Karpas-422 (cell line): ENCODE data around the gene COA8. TPM values are rescaled to one million over a fixed set of nuclear protein-coding genes. Genes with fewer than 3 reads are reported as not detected.
A peak's percentile ranks its signal among the peaks of the same experiment; 100 is the strongest.

ENCODE experiments used
- DNase-seq: peaks from one replicate; pipeline ENCODE4 v3.0.0-alpha.2; 2015
- H2AFZ ChIP-seq: fragments of 200-600 bp; sonication (generic); 2 replicates; pipeline ENCODE4 v1.6.1; 2014; ENCODE audit warnings: antibody characterized with exemption, low read length, mixed read lengths
- H3K27ac ChIP-seq: fragments of 200-600 bp; sonication (generic); 2 replicates; pipeline ENCODE4 v1.5.1; 2014; ENCODE audit warnings: mild to moderate bottlenecking, low read length, moderate library complexity
- H3K27me3 ChIP-seq: fragments of 200-600 bp; sonication (generic); 2 replicates; pipeline ENCODE4 v1.6.1; 2014; ENCODE audit warnings: low read length, mixed read lengths
- H3K36me3 ChIP-seq: fragments of 200-600 bp; sonication (generic); 2 replicates; pipeline ENCODE4 v1.6.1; 2014; ENCODE audit warnings: low read length, mixed read lengths; ENCODE audit not compliant: insufficient read depth
- H3K4me1 ChIP-seq: fragments of 200-600 bp; sonication (generic); 2 replicates; pipeline ENCODE4 v1.6.1; 2014; ENCODE audit warnings: mild to moderate bottlenecking, low read length, mixed read lengths
- H3K4me2 ChIP-seq: fragments of 200-600 bp; sonication (generic); 2 replicates; pipeline ENCODE4 v1.6.1; 2014; ENCODE audit warnings: low read length, low read depth, mild to moderate bottlenecking; ENCODE audit not compliant: poor library complexity, severe bottlenecking
- H3K4me3 ChIP-seq: fragments of 200-600 bp; sonication (generic); 2 replicates; pipeline ENCODE4 v1.5.1; 2014; ENCODE audit warnings: mild to moderate bottlenecking, antibody characterized with exemption, low read length, mixed read lengths
- H3K79me2 ChIP-seq: fragments of 200-600 bp; sonication (generic); 2 replicates; pipeline ENCODE4 v1.6.1; 2014; ENCODE audit warnings: mild to moderate bottlenecking, low read length, mixed read lengths
- H3K9ac ChIP-seq: fragments of 200-600 bp; sonication (generic); 2 replicates; pipeline ENCODE4 v1.6.0; 2014; ENCODE audit warnings: low read length
- H3K9me2 ChIP-seq: fragments of 200-600 bp; sonication (generic), shearing (Covaris generic); replicated peaks from 2 replicates; pipeline ENCODE4 v1.6.0; 2014; ENCODE audit warnings: mild to moderate bottlenecking, low read length, moderate library complexity; ENCODE audit not compliant: insufficient read depth
- H3K9me3 ChIP-seq: fragments of 300-700, 200-600 bp; sonication (generic); 2 replicates; pipeline ENCODE4 v1.6.1; 2014; ENCODE audit warnings: low read length, mixed read lengths
- H4K20me1 ChIP-seq: fragments of 200-600 bp; sonication (generic); 2 replicates; pipeline ENCODE4 v1.6.1; 2014; ENCODE audit warnings: mild to moderate bottlenecking, antibody characterized with exemption, low read length, low read depth; ENCODE audit not compliant: insufficient read depth
- total RNA-seq: library from RNA; depleted of rRNA; stranded (reverse); fragments of >200 nt; shearing (Covaris generic); gene quantifications from 2 replicates; pipeline ENCODE4 v1.2.3, GENCODE V29; 2014; ENCODE audit warnings: low replicate concordance

Gene COA8
- total RNA-seq, 1 experiment from 2014 or later: 62.9 TPM

DNA sequence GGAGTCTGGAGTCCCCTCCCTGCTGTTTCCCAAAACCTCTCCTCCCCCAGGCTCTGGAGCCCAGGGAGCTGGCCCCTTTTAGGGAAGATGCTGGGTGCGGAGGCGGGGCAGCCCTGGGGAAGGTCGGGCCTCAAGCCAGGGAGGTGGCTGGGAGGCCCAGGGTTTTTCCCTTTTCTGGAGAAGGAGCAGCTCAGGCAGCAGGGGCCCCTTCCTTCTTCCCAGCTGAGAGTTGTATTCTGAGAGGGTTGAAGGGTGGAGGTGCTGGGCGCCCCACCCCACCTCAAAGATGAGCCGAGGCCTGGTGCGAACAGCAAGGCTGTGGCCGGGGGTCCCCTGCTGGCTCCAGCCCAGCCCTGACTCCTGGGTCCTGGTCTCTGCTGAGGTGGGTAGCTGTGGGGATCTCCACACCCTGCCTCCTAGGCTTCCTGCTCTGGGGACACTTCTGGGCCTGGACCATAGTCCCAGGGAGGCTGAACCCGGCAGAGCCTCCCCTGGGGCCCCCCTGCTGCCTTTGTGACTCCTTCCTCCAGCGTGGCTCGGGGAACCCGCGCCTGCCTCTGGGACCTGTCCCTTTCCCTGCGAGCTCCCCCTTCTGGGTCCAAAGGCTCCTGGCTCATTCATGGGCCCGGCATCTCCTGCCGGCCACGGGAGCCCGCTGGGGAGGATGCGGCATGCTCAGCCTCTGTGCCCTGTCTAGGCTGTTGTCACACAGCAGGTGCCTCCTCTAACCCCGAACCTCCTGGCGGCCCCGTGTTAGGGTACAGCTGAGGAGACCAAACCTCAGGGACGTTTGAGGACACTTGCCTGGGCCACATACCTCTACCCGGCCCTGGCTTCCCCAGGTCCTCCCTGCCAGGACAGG is 29.4 kb upstream of the COA8 start:
- Histone ChIP-seq H3K36me3 (no peaks in the 10 kb centered on the region), H3K9me3 (no peaks in the 10 kb centered on the region), H3K79me2 (peaks cover 32% of the 10 kb centered on the region), H3K9me2 (no peaks in the 10 kb centered on the region), H3K27ac (no peak overlapping the region), H3K4me2 (no peak overlapping the region), H4K20me1 (peaks cover 17% of the 10 kb centered on the region; the same call in 1 of the 2 replicates), H3K9ac (no peak overlapping the region), H3K27me3 (no peaks in the 10 kb centered on the region), H3K4me3 (no peak overlapping the region), H2AFZ (no peak overlapping the region), H3K4me1 (peaks cover 16% of the 10 kb centered on the region)
- DNase-seq: no peak

GRCh38 chr14:103533999-103534575 is 28.7 kb upstream of the COA8 start:
- Histone ChIP-seq H3K27ac (no peak overlapping the region), H3K4me1 (peaks cover 12% of the 10 kb centered on the region), H3K9ac (no peak overlapping the region), H3K4me3 (no peak overlapping the region), H3K9me3 (no peaks in the 10 kb centered on the region), H3K4me2 (no peak overlapping the region), H3K36me3 (no peaks in the 10 kb centered on the region), H3K27me3 (no peaks in the 10 kb centered on the region), H3K9me2 (no peaks in the 10 kb centered on the region), H2AFZ (no peak overlapping the region), H3K79me2 (peaks cover 26% of the 10 kb centered on the region), H4K20me1 (peaks cover 22% of the 10 kb centered on the region; the same call in 1 of the 2 replicates)
- no peak for DNase-seq

DNA sequence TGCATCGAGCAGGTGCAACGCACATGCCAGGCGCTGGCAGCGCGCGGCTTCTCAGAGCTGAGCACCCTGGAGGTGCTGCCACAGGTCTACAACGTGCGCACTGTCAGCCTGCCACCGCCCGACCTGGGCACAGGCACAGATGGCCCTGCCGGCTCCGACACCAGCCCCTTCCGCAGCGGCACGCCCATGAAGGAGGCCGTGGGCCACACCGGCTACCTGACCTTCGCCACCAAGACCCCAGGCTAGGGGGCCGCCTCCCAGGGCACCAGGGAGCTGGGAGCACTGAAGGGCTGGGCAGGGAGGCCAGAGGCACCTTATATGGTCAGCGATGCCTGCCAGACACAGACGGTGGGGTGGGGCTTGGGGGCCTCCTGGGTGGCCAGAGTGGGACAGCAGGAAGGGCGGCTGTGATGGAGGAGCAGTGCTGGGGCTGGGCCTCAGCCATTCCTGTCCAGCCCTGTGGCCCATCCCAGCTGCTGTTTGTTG is 28.1 kb upstream of the COA8 start:
- no peaks in the 10 kb centered on the region for H3K9me2 ChIP-seq
- H2AFZ ChIP-seq: no peak overlapping the region
- no peak overlapping the region for H3K27ac ChIP-seq
- no peak overlapping the region for H3K4me2 ChIP-seq
- H3K4me1 ChIP-seq: peaks cover 12% of the 10 kb centered on the region
- H3K36me3 ChIP-seq: no peaks in the 10 kb centered on the region
- H4K20me1 ChIP-seq: peaks cover 22% of the 10 kb centered on the region; the same call in 1 of the 2 replicates
- no peak overlapping the region for H3K9ac ChIP-seq
- DNase-seq: no peak
- no peak overlapping the region for H3K4me3 ChIP-seq
- peaks cover 21% of the 10 kb centered on the region for H3K79me2 ChIP-seq
- H3K27me3 ChIP-seq: no peaks in the 10 kb centered on the region
- no peaks in the 10 kb centered on the region for H3K9me3 ChIP-seq

DNA sequence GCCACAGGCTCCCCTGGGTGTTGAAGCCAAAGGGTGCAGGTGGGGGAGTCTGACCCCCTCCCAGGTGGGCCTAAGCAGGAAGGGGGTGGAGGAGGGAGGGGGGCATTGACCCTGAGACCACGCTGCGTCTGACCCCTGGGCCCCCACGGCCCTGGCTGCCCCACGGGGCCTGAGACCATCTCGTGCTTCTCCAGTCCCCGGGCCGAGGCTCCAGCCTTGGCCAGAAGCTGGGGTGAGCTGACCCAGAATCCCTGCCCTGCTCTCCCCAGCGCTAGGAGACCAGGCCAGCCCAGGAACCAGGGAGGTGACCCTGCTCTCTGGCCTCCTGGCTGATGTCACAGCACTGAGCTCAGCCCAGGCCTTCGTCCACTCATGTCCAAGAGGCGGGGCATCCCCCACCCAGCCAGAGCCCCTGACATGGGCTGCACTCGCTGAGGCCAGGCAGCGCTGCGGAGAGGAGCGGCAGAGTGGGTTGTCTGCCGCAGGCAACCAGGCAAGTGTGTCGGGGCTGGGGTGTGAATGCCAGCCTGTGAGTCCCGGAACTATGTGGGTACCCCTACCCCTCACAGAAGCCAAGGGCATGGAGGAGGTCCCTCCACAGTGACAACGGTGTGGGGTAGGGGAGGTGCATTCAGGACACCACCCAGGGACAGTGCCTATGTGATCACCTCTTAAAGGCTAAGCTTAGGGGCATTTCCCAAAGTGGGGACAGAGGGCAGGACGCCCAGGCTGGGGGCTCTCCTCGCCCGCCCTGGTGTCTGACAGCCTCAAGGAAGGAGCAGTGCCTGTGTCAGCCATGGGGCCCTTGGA is 27.5 kb upstream of the COA8 start:
- peaks cover 5% of the 10 kb centered on the region for H3K4me1 ChIP-seq
- H3K9ac ChIP-seq: no peak overlapping the region
- H4K20me1 ChIP-seq: peaks cover 17% of the 10 kb centered on the region; the same call in 1 of the 2 replicates
- no peaks in the 10 kb centered on the region for H3K36me3 ChIP-seq
- H2AFZ ChIP-seq: no peak overlapping the region
- no peak overlapping the region for H3K4me3 ChIP-seq
- no peak overlapping the region for H3K27ac ChIP-seq
- H3K9me2 ChIP-seq: no peaks in the 10 kb centered on the region
- H3K27me3 ChIP-seq: no peaks in the 10 kb centered on the region
- no peak overlapping the region for H3K4me2 ChIP-seq
- no peak for DNase-seq
- H3K9me3 ChIP-seq: no peaks in the 10 kb centered on the region
- H3K79me2 ChIP-seq: peaks cover 14% of the 10 kb centered on the region

DNA sequence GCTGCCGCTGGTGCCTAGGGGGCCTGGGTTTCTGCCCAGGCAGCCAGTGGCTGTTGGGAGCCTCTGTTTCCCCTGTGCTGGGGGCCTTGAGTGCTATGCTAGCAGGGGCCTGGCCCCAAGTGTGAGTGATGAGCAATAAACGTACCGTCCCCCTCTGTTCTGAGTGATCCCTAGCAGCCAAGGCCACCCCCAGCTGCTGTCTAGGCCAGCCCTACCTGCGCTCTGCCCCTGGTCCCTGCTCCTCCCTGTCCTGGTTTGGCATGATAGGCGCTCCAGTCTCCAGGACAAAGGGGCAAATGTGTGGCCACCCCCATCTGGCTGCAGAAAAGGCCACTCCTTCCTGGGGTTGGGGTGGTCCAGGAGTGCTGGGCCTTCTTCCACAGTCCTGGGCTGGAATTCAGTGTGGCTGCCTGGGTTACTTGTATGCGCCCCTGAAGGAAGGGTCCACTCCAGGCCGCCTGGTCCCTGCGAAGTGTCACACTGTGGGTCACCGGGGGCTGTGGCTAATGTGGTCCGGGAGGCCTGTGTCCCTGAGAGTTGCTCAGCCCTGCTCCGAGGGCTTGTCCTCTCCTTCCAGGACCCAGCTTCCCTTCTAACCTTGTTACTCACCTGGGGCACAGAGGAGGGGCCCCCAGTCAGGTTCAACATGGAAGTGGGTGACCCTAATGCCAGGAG is 26.7 kb upstream of the COA8 start:
- no peaks in the 10 kb centered on the region for H3K4me1 ChIP-seq
- no peak overlapping the region for H3K9ac ChIP-seq
- H3K9me2 ChIP-seq: no peaks in the 10 kb centered on the region
- no peak overlapping the region for H3K27ac ChIP-seq
- no peak overlapping the region for H3K4me2 ChIP-seq
- H3K36me3 ChIP-seq: no peaks in the 10 kb centered on the region
- H3K79me2 ChIP-seq: peaks cover 7% of the 10 kb centered on the region
- no peaks in the 10 kb centered on the region for H3K9me3 ChIP-seq
- H3K27me3 ChIP-seq: no peaks in the 10 kb centered on the region
- H4K20me1 ChIP-seq: peaks cover 14% of the 10 kb centered on the region; the same call in 1 of the 2 replicates
- DNase-seq: no peak
- H2AFZ ChIP-seq: no peak overlapping the region
- H3K4me3 ChIP-seq: no peak overlapping the region

DNA sequence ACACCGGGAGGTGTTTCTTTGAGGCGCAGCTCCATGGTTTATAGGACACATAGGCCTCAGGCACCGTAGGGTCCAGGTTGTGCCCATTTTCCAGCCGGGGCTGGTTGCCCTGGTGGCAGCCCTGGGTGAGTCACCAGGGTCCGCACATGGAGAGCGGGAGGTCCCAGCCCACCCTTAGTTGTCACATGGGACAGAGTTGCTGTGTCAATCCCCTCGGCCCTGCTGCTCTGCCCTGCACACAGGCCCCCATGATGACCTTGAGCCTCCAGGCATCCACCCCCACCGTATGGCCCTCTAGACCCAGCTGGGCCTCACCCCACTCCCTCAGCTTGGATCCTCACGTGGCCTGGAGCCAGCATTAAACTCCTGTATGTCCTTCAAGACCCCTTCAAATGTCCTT is 26.1 kb upstream of the COA8 start:
- Histone ChIP-seq H3K4me1 (no peaks in the 10 kb centered on the region), H4K20me1 (peaks cover 16% of the 10 kb centered on the region; the same call in 1 of the 2 replicates), H3K9me2 (no peaks in the 10 kb centered on the region), H3K36me3 (no peaks in the 10 kb centered on the region), H3K27me3 (no peaks in the 10 kb centered on the region), H3K79me2 (0 out of 2 replicates have a peak, but pooled peaks cover under 1% of the 10 kb centered on the region), H3K9ac (no peak overlapping the region), H3K27ac (no peak overlapping the region), H2AFZ (no peak overlapping the region), H3K9me3 (no peaks in the 10 kb centered on the region), H3K4me2 (no peak overlapping the region), H3K4me3 (no peak overlapping the region)
- DNase-seq: no peak

- H3K36me3 ChIP-seq: no peaks in the 10 kb centered on the region
- peak; percentile 52 for DNase-seq
- peaks cover 2% of the 10 kb centered on the region for H3K4me1 ChIP-seq
- H3K27me3 ChIP-seq: no peaks in the 10 kb centered on the region
- H2AFZ ChIP-seq: no peak overlapping the region
- H4K20me1 ChIP-seq: peaks cover 23% of the 10 kb centered on the region; the same call in 1 of the 2 replicates
- H3K9ac ChIP-seq: no peak overlapping the region
- H3K79me2 ChIP-seq: no peaks in the 10 kb centered on the region
- H3K27ac ChIP-seq: no peak overlapping the region
- no peak overlapping the region for H3K4me2 ChIP-seq
- no peaks in the 10 kb centered on the region for H3K9me3 ChIP-seq
- H3K9me2 ChIP-seq: no peaks in the 10 kb centered on the region
- no peak overlapping the region for H3K4me3 ChIP-seq
These were observed 25.4 kb upstream of the COA8 start for GRCh38 chr14:103537175-103537990.
